Fibroblast of lung (primary cell): ENCODE data around the gene ISG20. TPM values are rescaled to one million over a fixed set of nuclear protein-coding genes. Genes with fewer than 3 reads are reported as not detected.

Experiments used
- DNase-seq, 2 donors: peaks; one replicate each; pipeline versions ENCODE4 v3.0.0 to v3.0.0-alpha.2; 2010; ENCODE audit warnings: low read depth in 2 of 2
- H2AFZ ChIP-seq: 2 replicates; pipeline ENCODE4 v1.5.1; 2012; ENCODE audit warnings: low read length, control low read depth, inconsistent platforms
- H3K27ac ChIP-seq: 2 replicates; pipeline ENCODE4 v1.5.1; 2011; ENCODE audit warnings: low read length, control low read depth; ENCODE audit not compliant: insufficient read depth
- H3K27me3 ChIP-seq: 2 replicates; pipeline ENCODE4 v1.5.1; 2011; ENCODE audit warnings: mild to moderate bottlenecking, low read length; ENCODE audit not compliant: control insufficient read depth, insufficient read depth
- H3K36me3 ChIP-seq: 2 replicates; pipeline ENCODE4 v1.5.1; 2011; ENCODE audit warnings: low read length; ENCODE audit not compliant: control insufficient read depth, insufficient read depth
- H3K4me1 ChIP-seq: 2 replicates; pipeline ENCODE4 v1.5.1; 2011; ENCODE audit warnings: low read length; ENCODE audit not compliant: control insufficient read depth, insufficient read depth; ENCODE audit errors: extremely low read depth
- H3K4me2 ChIP-seq: 2 replicates; pipeline ENCODE4 v1.5.1; 2011; ENCODE audit warnings: low read length, control low read depth; ENCODE audit not compliant: insufficient read depth; ENCODE audit errors: extremely low read depth
- H3K4me3 ChIP-seq, 4 experiments: fragments of 200-600 bp in 1 of 4; sonication (generic) in 1 of 4; replicated peaks in 1 of 4; 2 replicates each; pipeline ENCODE4 v1.5.1; 2011 to 2016; ENCODE audit warnings: low read length in 4 of 4, low read depth in 3 of 4, mild to moderate bottlenecking in 3 of 4, control low read depth in 2 of 4, inconsistent platforms in 1 of 4, mixed read lengths in 1 of 4; ENCODE audit not compliant: insufficient read depth in 1 of 4; ENCODE audit errors: control extremely low read depth in 1 of 4
- H3K79me2 ChIP-seq: 2 replicates; pipeline ENCODE4 v1.5.1; 2012; ENCODE audit warnings: mild to moderate bottlenecking, low read length, inconsistent platforms; ENCODE audit not compliant: control insufficient read depth, insufficient read depth
- H3K9ac ChIP-seq: 2 replicates; pipeline ENCODE4 v1.5.1; 2011; ENCODE audit warnings: mild to moderate bottlenecking, low read length, control low read depth; ENCODE audit not compliant: insufficient read depth
- H3K9me3 ChIP-seq: 2 replicates; pipeline ENCODE4 v1.5.1; 2012; ENCODE audit warnings: low read depth, low read length; ENCODE audit not compliant: control insufficient read depth, insufficient read depth
- H4K20me1 ChIP-seq: 2 replicates; pipeline ENCODE4 v1.5.1; 2011; ENCODE audit warnings: low read length; ENCODE audit not compliant: control insufficient read depth, insufficient read depth; ENCODE audit errors: extremely low read depth
- CTCF ChIP-seq, 2 donors: IDR thresholded peaks in 1 of 2; conservative IDR thresholded peaks in 1 of 2; 1 replicate in 1 of 2; 2 replicates in 1 of 2; pipeline ENCODE4 v1.5.1; 2011 to 2012; ENCODE audit warnings: low read length in 2 of 2, control low read depth in 1 of 2, inconsistent platforms in 1 of 2, low read depth in 1 of 2, mild to moderate bottlenecking in 1 of 2
- EZH2 ChIP-seq: IDR thresholded peaks from 2 replicates; pipeline ENCODE4 v1.5.1; 2012; ENCODE audit warnings: low read length, control low read depth, mild to moderate bottlenecking; ENCODE audit errors: missing control alignments
- polyA plus RNA-seq, 2 donors: library from polyadenylated mRNA; depleted of rRNA in 1 of 2; stranded (reverse) in 1 of 2; unstranded in 1 of 2; fragments of >200 nt; gene quantifications; 2 replicates each; pipeline ENCODE4 v1.2.1, GENCODE V29; 2011 to 2012; ENCODE audit warnings: missing spikeins in 1 of 2
- total RNA-seq: library from RNA; depleted of rRNA; stranded (reverse); fragments of >200 nt; gene quantifications from 2 replicates; pipeline ENCODE4 v1.2.1, GENCODE V29; 2014

Gene ISG20
- total and polyA plus RNA-seq, 2 donors (not counting 1 experiment from before 2014, with no cell fraction given), result 2.2 to 3.0 TPM

GRCh38 chr15:88693191-88693590 is 54.4 kb downstream of the ISG20 start:
- no peak overlapping the region for H2AFZ ChIP-seq
- no peaks in the 10 kb centered on the region for H4K20me1 ChIP-seq
- no peak for TF ChIP-seq CTCF (conservative IDR thresholded peaks at IDR 0.05 in 1 of 2, IDR thresholded peaks at IDR 0.05 in 1 of 2; ENCODE audit: low read depth in 1 of 2, low read length in 2 of 2)
- no peak for TF ChIP-seq EZH2
- no peak for DNase-seq
- H3K4me2 ChIP-seq, result no peak overlapping the region
- peaks cover 6% of the 10 kb centered on the region for H3K27me3 ChIP-seq
- H3K9me3 ChIP-seq, result no peaks in the 10 kb centered on the region
- no peaks in the 10 kb centered on the region for H3K79me2 ChIP-seq
- no peak overlapping the region for H3K27ac ChIP-seq
- no peaks in the 10 kb centered on the region for H3K36me3 ChIP-seq
- no peak overlapping the region for H3K4me3 ChIP-seq
- no peaks in the 10 kb centered on the region for H3K4me1 ChIP-seq
- H3K9ac ChIP-seq, result no peak overlapping the region

- H3K79me2 ChIP-seq, result no peaks in the 10 kb centered on the region
- H3K9ac ChIP-seq, result no peak overlapping the region
- no peaks in the 10 kb centered on the region for H4K20me1 ChIP-seq
- no peaks in the 10 kb centered on the region for H3K36me3 ChIP-seq
- no peaks in the 10 kb centered on the region for H3K9me3 ChIP-seq
- TF ChIP-seq CTCF (conservative IDR thresholded peaks at IDR 0.05 in 1 of 2, IDR thresholded peaks at IDR 0.05 in 1 of 2; ENCODE audit: low read depth in 1 of 2, low read length in 2 of 2) (no peak), EZH2 (no peak)
- no peak overlapping the region for H3K27ac ChIP-seq
- DNase-seq, result no peak
- H3K27me3 ChIP-seq, result peaks cover 12% of the 10 kb centered on the region
- H3K4me1 ChIP-seq, result no peaks in the 10 kb centered on the region
- H3K4me2 ChIP-seq, result no peak overlapping the region
- no peak overlapping the region for H2AFZ ChIP-seq
- no peak overlapping the region for H3K4me3 ChIP-seq
These were observed 56.3 kb downstream of the ISG20 start for GRCh38 chr15:88695101-88695500.

GRCh38 chr15:88695691-88696251 is 57.0 kb downstream of the ISG20 start:
- DNase-seq, result no peak
- H3K27ac ChIP-seq, result no peak overlapping the region
- no peak overlapping the region for H2AFZ ChIP-seq
- no peak overlapping the region for H3K4me3 ChIP-seq
- no peak overlapping the region for H3K9ac ChIP-seq
- H3K4me1 ChIP-seq, result no peaks in the 10 kb centered on the region
- no peaks in the 10 kb centered on the region for H3K9me3 ChIP-seq
- H3K27me3 ChIP-seq, result peaks cover 12% of the 10 kb centered on the region
- no peaks in the 10 kb centered on the region for H3K79me2 ChIP-seq
- H4K20me1 ChIP-seq, result no peaks in the 10 kb centered on the region
- TF ChIP-seq EZH2 (no peak), CTCF (conservative IDR thresholded peaks at IDR 0.05 in 1 of 2, IDR thresholded peaks at IDR 0.05 in 1 of 2; ENCODE audit: low read depth in 1 of 2, low read length in 2 of 2) (no peak)
- no peak overlapping the region for H3K4me2 ChIP-seq
- no peaks in the 10 kb centered on the region for H3K36me3 ChIP-seq
